Activated CD4-positive, alpha-beta T cell treated with anti-CD3 and anti-CD28 coated beads, Interleukin-2, amount 10 ng/mL, durations not matched to agents 7 days and 5 days (primary cell): ENCODE data around the gene TMEM14C. TPM values are rescaled to one million over a fixed set of nuclear protein-coding genes. Genes with fewer than 3 reads are reported as not detected.

Experiments used
- total RNA-seq, 2 experiments: library from RNA; stranded (reverse); gene quantifications; one replicate each; pipeline ENCODE4 v1.2.3, GENCODE V29; 2021

TMEM14C gene
- total RNA-seq, 2 experiments from 2014 or later: 65.6 to 66.6 TPM

Other genes with a start within 250 kb of the TMEM14C start
- 1 to 10 TPM; 5.0 to 5.5 TPM for gene GCNT2, start 201.7 kb upstream of the TMEM14C start, total RNA-seq
- 1 to 10 TPM; 1.1 to 1.9 TPM for gene C6orf52, start 28.5 kb upstream of the TMEM14C start, total RNA-seq
- gene PAK1IP1, start 28.1 kb upstream of the TMEM14C start, total RNA-seq: 10 to 100 TPM; 13.4 to 15.1 TPM
- gene TMEM14B, start 24.7 kb downstream of the TMEM14C start, total RNA-seq: 10 to 100 TPM; 78.3 to 83.6 TPM
- under 1 TPM in 1 of 2 experiments, not detected in 1; 0.07 TPM for gene MAK, start 115.5 kb downstream of the TMEM14C start, total RNA-seq
- not detected for gene GCM2, start 159.0 kb downstream of the TMEM14C start, total RNA-seq
- under 1 TPM; 0.25 to 0.37 TPM for gene SYCP2L, start 164.0 kb downstream of the TMEM14C start, total RNA-seq